HG03565 (cell line): ENCODE results near the gene PALLD.
A peak's percentile ranks its signal among the peaks of the same experiment; 100 is the strongest.

Source experiments
- ATAC-seq: cut with Tn5 transposase; IDR thresholded peaks from one replicate; pipeline ENCODE4 v1.9.1; 2021; ENCODE audit warnings: mild to moderate bottlenecking, moderate library complexity; ENCODE audit not compliant: unreplicated experiment

Gene PALLD

DNA sequence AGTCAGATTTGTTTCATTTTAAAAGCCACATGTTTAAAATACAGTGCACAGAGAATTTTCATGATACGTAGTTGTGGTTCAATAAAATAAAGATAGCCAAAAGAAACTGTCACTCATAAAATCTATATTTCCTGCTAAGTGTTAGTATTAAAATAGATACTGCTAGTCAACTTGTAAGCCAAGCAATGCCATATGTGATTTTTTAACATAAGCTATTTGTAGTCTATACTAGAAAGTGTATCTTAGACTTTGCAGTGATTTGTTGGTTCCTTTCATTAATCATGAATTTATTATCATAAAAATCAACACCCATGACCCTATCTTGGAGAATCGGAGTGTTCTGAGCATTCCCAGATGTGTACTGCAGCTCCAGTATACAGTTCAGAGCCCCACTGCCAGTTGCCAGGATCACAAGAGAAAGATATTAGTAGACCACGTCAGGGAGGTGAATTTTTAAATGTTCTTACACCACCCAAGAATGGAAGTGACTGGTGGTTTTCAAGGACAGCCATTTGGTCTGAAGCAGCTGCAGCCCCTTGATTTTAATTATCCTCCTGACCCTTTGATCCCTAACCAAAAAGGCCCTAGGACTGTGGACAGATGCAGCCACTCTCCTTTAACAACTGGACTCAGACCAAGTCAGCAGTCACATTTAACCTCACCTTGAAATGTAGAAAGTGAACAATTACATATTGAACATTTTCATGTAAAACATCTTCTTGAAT lies 163.1 kb downstream of the PALLD start:
- no peak for ATAC-seq

DNA sequence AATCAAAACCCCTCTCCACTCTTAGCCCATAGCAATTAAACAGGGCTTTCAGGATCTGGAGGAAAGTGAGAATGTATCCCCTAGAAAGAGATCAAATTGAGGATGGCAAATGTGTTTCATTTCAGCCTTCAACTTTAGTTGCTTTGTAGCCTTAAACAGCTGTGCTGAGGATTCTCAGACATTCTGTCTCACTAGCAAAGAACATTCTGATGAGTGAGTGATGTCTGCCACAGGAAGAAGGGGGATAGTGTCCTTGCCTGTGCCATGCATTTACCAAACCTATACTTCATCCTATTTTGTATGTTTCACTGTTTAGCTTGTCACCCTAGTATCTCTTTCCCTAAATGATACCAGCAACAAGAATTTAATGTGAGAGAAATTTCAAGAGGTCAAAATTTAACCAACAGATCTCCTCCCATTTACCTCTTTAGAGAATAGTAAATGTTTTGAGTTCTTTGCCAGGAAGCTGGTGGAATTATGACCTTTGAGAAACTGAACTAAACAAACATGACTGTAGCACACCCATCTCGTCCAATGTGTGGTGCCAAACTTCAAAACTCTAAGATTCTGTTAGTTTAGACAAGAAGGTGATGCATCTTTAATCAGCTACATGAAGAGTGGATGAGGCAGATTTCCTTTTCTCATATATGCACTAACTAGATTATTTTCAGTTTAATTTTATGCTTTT lies 165.6 kb downstream of the PALLD start:
- no peak for ATAC-seq

DNA sequence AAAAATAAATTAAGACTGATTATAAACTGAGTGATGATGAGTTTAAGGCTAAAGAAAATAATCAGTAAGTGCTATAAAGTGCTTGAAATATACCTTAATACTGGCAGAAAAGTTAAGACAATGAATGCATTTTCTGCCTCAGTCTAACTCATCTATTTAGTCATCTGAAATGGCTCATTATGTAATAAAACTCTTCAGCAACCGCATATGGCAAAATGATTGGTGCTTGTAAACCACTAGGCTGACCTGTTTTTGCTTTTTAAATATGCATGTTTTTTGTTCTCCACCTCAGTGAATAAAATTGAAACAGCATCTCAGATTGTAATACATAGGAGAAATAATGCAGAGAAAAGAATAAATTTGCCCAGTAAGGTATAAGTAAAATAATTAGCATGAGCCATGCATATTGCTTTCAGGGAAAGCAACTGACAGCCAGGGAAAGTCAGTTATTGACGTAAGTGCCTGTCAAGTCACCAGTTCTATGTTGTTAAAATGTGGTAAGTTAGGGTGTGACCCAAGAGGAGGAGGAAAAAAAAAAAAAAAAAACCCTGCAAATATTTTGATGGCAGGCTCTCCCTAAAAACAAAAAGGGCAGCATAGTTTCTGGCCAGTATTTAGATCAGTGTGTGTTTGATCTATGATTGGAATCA lies 167.5 kb downstream of the PALLD start:
- ATAC-seq = no peak

DNA sequence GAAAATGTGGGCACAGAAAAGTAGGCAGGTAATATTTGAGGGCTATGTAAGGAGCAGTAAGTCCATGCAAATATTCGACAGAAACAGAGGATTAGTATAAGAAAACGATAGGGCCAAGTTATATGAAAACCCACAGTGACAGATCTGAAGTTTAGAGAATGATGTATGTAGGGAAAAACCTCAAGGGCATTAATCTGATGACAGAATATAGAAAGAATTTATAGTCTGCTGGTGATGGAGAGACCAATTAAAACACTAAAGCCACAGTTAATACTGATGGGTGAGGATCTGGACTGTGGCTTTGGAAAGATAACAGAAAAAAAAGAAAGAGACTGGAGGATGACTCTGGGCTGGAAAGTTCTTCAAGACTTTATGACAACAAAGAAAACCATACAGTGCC lies 169.7 kb downstream of the PALLD start:
- no peak for ATAC-seq

DNA sequence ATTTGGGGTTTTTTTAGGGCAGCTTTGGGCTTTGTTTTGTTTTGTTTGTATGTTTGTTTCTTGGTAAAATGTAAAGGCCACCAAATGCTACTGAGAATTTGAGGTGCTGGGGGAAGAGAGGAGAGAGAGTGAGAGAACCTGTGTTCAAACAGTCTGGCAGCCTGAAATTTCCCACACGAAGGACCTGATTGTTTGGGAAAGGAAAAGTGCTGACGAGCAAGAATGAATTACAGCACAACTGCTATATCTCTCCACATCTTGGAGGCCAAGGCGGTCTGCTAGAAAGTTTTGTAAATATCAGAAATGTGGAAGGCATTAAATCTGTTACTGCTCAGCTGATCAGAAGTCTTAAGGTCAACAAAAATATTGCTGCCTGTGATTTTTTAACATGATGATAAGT lies 170.5 kb downstream of the PALLD start:
- ATAC-seq = no peak

DNA sequence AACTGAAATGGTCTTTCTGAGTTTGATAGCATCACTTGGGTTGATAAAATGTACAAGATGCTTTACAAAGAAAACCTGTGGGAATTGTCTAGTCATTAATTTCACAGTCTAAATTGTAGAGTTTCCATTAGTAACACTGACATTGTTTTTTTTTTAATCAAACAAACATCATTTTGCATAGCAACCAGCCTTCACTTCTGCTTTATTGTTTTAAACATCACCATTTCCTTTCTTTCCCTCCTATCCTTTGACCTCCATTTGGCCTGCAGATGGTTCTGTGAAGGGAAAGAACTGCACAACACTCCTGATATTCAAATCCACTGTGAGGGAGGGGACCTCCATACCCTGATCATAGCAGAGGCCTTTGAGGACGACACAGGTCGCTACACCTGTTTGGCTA lies 171.1 kb downstream of the PALLD start:
- no peak for ATAC-seq

DNA sequence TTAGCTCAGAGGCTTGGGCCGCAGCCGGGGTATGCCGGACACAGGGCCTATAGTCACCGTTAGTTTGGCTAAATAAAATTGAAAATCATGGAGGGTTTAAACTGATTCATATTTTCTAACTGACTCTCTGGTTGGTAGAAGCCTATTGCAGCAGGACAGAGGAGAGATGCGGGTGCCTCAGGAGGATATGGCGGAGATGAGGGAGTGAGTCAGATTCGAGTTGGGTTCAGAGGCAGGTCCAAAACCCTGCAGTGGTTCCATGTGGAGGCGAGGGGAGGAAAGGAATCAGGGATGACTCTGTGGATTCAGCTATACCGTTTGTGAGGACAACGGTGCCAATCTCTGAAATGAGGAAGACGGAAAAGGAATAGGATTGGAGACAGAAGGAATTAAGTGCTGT lies 176.6 kb downstream of the PALLD start:
- ATAC-seq = no peak

DNA sequence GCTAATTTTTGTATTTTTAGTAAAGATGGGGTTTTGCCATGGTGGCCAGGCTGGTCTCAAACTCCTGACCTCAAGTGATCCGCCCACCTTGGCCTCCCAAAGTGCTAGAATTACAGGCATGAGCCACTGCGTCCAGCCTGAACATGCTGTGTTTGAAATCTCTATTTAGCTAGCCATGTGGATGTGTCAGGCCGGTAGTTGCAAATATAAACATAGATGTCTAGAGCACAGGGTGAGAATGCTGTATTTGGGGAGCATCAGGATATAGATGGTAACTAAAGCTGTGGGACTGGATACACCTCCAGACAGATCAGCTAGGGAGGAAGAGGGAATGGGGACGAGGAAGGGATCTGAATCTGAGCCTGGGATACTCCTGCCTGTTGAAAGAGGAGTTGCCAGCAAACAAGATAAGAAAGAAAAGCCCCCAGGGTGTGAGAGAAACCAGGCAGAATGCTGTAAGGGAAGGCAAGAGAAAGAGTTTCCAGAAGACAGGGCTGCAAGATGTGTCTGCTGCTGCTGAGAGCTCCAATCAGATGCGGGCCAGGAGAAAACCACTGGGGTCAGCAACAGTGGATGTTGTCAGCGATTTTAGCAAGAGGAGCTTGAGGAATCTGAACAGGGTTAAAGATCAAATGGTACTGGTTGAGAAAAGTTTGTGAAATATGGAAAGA lies 177.4 kb downstream of the PALLD start:
- no peak for ATAC-seq

DNA sequence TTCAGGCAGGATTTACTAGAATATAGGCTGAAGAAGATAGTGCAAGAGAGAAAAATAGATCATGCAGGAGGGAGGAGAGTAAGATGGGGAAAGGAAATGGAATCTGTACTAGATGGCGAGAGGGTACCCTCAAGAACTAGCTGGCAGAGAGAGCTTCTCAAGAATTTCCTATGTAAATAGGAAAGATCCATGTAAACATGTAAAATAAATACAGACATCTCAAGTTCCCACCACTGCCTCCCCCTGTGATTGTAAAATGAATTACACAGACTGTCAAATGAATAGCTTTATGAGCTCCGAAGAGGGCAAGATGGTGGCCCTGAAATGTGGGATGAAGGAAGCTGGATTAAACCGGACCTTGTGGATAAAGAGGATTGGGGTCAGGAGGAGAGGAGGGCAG lies 178.0 kb downstream of the PALLD start:
- no peak for ATAC-seq

DNA sequence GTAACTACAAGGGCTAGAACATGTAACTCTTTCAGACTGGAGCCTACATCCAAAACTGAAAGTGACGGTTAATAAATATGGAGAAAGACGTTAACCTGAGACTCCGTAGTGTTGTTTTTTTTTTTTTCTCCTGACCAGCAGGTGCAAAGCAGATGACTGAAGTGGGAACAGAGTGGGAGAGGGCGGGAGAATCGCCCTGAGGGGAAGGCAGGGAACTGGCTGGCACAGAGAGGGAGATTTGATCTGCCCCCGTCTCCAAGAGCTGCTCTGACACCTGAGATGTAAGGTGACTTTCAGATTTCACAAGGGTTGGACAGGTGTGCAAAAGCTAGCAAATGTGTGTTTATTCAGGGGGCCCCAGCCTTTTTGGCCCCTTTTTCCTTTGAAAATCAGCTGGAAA lies 180.2 kb downstream of the PALLD start:
- no peak for ATAC-seq

DNA sequence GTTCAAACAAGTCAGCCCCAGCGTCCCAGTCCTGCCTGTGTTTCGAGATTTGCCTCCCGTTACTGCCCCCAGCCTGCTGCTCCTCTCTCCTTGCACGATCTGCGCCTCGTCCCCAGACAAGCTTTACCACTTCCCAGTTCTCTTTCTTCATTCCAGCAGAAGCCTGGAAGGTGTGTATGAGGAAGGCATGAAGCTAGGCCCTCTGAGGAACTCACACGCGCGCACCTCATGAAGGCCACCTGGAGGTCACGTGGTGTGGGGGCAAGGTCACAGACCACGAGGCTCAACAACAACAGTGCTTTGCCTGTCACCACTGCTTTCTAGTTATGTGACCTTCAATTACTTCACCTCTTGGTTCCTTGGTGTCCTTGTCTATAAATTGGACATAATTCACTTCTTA lies 181.0 kb downstream of the PALLD start:
- ATAC-seq = no peak

DNA sequence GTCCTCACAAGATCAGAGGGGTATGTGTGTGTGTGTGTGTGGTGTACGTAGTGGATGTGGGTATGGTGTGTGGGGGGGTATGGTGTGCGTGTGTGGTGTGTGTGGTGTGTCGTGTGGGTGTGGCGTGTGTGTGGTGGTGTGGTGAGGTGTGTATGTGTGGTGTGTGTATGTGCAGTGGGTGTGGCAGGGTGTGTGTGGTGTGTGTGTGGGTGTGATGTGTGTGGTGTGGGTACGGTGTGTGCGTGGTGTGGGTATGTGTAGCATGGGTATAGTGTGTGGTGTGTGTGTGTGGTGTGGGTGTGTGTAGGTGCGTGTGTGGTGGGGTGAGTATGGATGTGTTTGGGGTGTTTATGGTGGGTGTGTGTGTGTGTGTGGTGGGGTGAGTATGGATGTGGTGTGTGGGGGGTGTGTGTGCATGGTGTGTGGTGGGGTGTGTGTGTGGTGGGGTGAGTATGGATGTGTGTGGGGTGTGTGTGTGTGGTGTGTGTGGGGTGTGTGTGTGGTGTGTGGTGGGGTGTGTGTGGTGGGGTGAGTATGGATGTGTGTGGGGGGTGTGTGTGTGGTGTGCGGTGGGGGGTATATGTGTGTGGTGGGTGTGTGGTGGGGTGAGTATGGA lies 182.0 kb downstream of the PALLD start:
- no peak for ATAC-seq

DNA sequence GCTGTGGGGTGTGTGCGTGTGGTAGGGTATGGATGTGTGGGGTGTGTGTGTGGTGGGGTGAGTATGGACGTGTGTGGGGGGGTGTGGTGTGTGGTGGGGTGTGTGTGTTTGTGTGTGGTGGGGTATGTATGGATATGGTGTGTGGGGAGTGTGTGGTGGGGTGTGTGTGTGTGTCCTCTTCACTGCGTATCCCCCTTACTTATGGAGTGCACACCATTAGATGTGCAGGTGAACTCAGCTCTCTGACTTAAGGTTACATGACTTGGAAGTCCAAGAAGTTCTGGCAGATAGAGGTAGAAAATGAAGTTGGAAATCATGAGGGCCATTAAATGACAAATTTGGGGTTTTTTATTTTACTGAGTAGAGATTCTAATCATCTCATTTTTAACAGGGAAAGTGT lies 182.5 kb downstream of the PALLD start:
- no peak for ATAC-seq

DNA sequence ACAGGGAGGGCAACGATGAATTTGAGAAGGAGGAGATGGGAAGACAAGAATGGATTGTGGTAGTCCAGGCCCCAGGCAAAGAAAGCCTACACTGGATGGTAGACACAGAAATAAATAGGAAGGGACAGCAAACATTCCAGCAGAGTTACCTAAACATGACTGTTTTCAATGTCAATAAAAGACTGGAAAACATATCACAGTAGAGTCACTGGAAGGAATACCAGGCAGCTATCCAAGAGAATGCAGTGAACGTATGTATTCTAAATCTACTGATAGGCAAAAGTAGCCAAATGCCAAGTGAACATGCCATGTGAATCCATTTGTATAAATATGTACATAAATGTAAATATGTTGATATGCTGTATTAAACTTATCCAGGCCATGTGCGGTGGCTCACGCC lies 183.0 kb downstream of the PALLD start:
- no peak for ATAC-seq

DNA sequence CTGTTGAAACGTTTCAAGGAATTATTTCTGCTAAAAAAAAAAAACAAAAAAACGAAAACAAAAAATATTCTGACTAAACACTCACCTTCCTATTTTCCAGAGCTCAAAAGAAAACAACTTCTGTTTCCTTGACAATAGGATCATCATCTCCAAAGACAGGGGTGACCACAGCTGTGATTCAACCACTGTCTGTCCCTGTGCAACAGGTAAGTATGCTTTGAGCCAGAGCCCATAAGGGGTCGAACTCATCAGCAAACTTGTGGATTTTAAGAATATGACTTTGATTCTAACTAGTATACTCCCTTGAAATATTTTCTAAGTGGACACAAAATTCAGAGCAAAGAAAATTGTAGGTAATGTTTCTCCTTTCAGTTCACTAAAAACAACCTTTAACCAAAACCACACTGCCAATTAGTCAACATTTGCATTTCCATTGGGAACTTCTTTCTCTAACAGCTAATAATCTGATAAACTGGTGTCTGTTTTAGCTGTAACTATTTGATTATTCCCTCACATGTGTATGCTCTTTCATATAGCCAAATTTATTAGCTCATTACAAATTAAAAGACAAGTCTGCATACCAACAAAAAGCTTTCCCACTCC lies 186.1 kb downstream of the PALLD start:
- ATAC-seq = no peak

DNA sequence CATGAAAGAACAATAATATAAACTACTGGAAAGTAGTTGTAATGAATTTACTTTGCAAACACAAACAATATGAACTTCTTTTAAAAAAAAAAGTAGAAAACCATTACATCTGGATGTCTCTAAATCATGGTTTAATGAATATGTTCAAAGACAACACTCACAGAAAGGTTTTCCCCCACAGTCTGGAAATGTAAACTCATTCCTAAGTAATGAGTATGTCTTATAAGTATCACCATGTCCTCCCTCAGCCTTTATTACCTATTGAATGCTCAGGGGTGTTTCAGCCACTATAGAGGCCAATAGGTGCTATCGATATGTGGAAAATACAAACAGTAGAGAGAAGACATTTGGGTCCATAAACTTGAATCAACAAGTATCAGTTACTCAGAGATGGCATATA lies 186.7 kb downstream of the PALLD start:
- ATAC-seq = no peak

DNA sequence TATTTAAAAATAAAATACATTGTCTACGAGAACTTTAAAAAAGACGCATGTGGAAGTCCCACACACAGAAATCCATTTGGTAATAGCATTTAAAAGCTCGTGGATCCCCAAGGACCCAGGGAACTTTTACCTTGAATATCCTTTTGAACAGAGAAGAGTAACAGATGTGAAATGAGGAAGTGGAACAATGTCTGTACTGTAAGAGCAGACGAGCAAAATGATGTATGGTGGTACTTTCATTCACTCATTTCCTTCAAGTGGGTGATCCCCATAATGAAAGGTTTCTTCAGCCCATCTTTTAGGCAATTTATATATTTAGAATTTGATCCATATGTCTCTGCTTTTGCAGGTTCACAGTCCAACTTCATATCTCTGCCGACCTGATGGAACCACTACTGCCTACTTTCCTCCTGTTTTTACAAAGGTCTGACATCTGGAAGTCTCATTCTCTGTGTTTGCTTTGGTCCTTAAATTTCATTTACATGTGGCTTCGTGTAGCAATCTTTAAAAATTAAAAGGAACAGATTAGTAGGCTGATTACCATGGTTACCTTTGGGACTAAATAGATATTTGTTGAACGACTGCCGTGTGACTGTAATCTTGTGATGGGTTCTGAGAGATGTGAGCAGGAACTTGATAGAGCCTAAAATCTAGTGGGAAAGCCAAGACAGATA lies 188.4 kb downstream of the PALLD start:
- peak; percentile 86 for ATAC-seq

DNA sequence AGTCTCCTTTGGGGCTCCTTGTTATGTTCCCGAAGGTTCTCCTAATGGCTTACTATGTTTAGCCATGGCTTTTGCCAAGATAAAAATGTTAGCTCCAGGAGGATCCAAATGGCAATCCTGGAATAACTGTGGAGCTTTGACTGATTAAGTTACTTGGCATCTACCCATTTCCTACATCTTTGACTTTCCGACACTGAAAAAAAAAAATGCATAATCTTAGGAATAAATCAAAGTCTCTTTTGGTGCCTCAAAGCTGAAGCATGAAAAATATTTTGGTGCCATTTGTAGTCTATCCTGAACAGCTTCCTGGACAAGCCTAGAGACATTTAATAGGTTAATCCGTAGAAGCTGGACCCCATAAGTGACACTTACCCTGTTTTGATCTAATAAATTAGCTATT lies 191.7 kb downstream of the PALLD start:
- ATAC-seq = no peak

DNA sequence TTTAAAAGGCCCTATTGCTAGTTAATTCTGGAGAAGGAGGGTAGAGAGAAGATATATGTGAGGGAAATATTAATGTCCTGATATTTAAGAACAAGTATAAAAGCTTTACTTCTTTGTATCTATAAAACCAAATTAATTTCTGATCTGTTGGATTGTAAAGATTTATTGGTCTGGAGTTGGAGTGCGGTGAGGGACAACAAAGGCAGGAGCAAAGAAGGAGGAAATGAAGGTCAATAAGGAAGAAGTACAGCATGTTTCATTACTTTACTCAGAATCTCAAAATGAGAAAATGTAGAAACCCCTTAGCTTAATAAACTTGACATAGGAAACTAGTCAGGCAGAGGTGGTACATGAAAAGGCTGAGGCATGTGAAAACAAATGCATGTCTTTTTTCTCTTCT lies 192.9 kb downstream of the PALLD start:
- ATAC-seq = no peak

DNA sequence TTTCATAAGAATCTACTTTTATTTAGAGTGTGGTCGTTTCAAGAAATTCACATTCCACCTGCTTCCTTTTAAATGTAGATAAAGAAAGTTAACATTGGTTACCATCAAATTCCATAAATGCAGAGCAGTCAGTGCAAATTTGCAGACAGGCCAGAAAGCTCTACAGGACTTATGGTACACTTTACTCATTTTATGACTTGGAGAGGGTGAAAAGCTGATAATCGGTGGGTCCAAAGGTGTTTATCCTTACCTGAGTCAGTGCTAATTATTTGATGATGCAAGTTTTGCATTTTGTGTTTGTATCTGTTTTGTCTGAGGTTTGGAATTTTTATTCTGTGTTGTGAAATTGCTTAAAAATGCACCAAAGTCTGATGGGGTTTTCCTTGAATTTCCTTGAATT lies 193.3 kb downstream of the PALLD start:
- no peak for ATAC-seq
